ENCODE measurements around the gene TKTL1.

TKTL1 gene

DNA sequence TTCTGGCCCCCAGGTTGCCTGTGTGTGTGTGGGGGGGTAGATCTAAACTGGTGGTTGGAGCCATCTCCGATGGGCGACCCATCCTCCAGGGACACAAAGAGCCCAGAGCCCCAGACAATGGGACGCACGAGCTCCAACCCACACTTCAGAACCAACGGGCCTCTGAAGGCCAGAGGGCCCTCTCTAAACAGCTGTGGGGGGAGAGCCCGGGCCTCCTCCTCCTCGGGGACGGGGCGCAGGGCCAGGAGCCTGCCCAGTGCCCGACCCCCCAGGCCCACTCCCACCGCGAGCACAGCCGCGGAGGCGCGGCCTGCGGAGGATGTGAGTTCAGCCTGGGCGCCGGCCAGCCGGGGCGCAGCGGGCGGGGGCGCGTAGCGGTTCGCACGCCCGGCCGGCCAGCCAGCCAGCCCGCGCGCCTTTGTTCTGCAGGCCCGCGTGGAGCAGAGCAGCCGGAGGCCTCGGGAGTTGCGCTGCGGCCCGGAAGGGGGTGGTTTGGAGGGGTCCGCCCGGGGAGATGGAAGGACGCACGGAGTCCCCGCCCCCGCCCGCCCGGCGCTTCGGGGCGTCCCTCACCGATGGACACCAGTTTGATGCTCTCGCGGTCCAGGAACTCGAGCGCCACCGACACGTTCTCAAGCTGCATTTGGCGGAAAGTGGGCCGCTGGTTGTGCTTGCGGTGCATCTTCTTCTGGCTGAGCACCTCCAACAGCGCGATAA lies 74.9 kb downstream of the TKTL1 start:
- H3F3A ChIP-seq (ENCODE audit: low read depth), result no peaks in the 10 kb centered on the region
- H3K27me3 ChIP-seq (ENCODE audit: insufficient read depth, low read length, poor library complexity, severe bottlenecking), result no peaks in the 10 kb centered on the region
- peaks cover 24% of the 10 kb centered on the region; the same call in 1 of the 2 replicates for H3K36me3 ChIP-seq (ENCODE audit: insufficient read depth, low read length)
- H3K79me2 ChIP-seq (ENCODE audit: insufficient read depth, low read length), result peaks cover 56% of the 10 kb centered on the region
- H3K4me1 ChIP-seq (ENCODE audit: insufficient read depth, low read length, poor library complexity, severe bottlenecking), result peaks cover 23% of the 10 kb centered on the region
- no peak overlapping the region for H2AFZ ChIP-seq (ENCODE audit: low read length)
- H4K20me1 ChIP-seq (ENCODE audit: insufficient read depth, low read length, poor library complexity, severe bottlenecking), result peaks cover 37% of the 10 kb centered on the region
- H3K9me3 ChIP-seq (ENCODE audit: insufficient read depth, low read depth, low read length), result no peaks in the 10 kb centered on the region
- peak overlapping the region; percentile 99 for H3K9ac ChIP-seq (ENCODE audit: low read depth, low read length, poor library complexity, severe bottlenecking)
- H3K4me2 ChIP-seq (ENCODE audit: low read depth, low read length, poor library complexity, severe bottlenecking), result peak overlapping the region; percentile 84
- no peaks in the 10 kb centered on the region for H3K9me2 ChIP-seq (replicated peaks; ENCODE audit: low read depth, low read length)
- TF ChIP-seq EZH2phosphoT487 (IDR thresholded peaks at IDR 0.05; ENCODE audit: borderline replicate concordance), result no peak
- TF ChIP-seq, protein P1, sequence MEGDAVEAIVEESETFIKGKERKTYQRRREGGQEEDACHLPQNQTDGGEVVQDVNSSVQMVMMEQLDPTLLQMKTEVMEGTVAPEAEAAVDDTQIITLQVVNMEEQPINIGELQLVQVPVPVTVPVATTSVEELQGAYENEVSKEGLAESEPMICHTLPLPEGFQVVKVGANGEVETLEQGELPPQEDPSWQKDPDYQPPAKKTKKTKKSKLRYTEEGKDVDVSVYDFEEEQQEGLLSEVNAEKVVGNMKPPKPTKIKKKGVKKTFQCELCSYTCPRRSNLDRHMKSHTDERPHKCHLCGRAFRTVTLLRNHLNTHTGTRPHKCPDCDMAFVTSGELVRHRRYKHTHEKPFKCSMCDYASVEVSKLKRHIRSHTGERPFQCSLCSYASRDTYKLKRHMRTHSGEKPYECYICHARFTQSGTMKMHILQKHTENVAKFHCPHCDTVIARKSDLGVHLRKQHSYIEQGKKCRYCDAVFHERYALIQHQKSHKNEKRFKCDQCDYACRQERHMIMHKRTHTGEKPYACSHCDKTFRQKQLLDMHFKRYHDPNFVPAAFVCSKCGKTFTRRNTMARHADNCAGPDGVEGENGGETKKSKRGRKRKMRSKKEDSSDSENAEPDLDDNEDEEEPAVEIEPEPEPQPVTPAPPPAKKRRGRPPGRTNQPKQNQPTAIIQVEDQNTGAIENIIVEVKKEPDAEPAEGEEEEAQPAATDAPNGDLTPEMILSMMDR (conservative IDR thresholded peaks at IDR 0.05; ENCODE audit: low read length), result no peak
- H3K4me3 ChIP-seq (ENCODE audit: low read length, poor library complexity, severe bottlenecking), result peak overlapping the region; percentile 97

DNA sequence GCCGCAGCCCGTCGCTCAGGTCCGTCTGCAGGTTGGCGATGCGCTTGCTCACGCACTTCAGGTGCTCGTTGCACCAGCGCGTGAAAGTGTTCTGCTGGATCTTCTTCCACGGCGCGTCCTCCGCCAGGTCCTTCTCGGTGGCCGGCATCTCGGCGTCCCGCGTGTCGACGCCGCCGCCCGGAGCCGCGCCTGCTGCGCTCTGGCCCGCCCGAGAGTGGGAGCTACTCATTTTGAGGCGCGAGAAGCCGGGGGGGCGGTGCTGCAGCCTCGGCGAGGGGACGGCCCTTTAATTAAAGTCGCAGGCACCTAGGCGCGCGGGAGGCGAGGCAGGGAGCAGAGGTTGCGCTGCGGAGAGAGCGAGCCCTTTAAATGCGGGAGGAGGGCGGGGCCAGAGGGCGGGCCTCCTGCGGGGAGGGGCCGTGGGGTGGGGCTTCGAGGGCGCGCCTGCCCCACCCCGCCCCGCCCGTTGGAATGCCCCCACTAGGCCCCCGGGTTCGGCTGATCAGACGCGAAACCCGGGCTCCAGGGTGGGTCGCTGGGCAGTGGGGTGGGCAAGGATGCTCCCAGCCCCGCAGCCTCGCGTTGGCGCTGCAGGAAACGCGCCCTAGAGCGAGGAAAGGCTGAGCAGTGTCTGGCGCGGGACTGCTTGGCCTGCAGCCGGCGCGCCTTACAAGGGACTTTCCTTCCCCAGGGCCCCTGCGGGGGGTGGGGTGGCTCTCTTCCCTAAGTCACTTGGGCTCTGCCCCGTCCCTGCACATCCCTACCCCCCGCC lies 75.6 kb downstream of the TKTL1 start:
- H4K20me1 ChIP-seq (ENCODE audit: insufficient read depth, low read length, poor library complexity, severe bottlenecking), result peaks cover 31% of the 10 kb centered on the region
- no peaks in the 10 kb centered on the region for H3K27me3 ChIP-seq (ENCODE audit: insufficient read depth, low read length, poor library complexity, severe bottlenecking)
- peaks cover 48% of the 10 kb centered on the region for H3K79me2 ChIP-seq (ENCODE audit: insufficient read depth, low read length)
- no peaks in the 10 kb centered on the region for H3K9me2 ChIP-seq (replicated peaks; ENCODE audit: low read depth, low read length)
- peak overlapping the region; percentile 99 for H3K9ac ChIP-seq (ENCODE audit: low read depth, low read length, poor library complexity, severe bottlenecking)
- H3K36me3 ChIP-seq (ENCODE audit: insufficient read depth, low read length), result peaks cover 17% of the 10 kb centered on the region; the same call in 1 of the 2 replicates
- peak overlapping the region; percentile 97 for H3K4me3 ChIP-seq (ENCODE audit: low read length, poor library complexity, severe bottlenecking)
- no peaks in the 10 kb centered on the region for H3F3A ChIP-seq (ENCODE audit: low read depth)
- H3K9me3 ChIP-seq (ENCODE audit: insufficient read depth, low read depth, low read length), result no peaks in the 10 kb centered on the region
- H2AFZ ChIP-seq (ENCODE audit: low read length), result no peak overlapping the region
- peak overlapping the region; percentile 84 for H3K4me2 ChIP-seq (ENCODE audit: low read depth, low read length, poor library complexity, severe bottlenecking)
- TF ChIP-seq EZH2phosphoT487 (IDR thresholded peaks at IDR 0.05; ENCODE audit: borderline replicate concordance), result no peak
- TF ChIP-seq, protein P1 (conservative IDR thresholded peaks at IDR 0.05; ENCODE audit: low read length), result no peak
- H3K4me1 ChIP-seq (ENCODE audit: insufficient read depth, low read length, poor library complexity, severe bottlenecking), result peaks cover 23% of the 10 kb centered on the region

DNA sequence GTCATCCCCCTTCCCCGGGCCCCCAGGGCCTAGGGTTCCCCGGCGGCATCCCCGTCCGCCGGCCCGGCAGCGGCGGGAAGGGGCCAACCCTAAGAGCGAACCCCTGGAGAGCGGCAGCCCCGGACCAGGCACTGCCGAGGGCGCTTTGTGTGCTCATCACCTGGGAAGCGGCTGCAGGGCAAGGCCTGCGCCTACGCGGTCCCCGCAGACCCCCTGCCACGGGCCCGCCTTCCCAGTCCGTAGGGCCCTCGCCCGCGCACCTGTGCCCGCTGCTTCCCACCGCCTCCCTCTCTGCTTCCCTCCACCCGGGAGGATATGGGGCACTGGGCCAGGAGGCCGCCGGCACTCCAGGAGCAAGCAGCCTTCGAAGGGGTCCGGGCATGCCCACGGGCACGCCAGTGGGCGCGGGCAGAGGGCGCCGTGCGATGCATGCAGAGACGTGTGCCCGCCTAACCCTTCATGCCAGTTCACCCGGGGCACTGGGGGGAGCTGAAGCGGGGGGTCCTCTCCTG lies 76.2 kb downstream of the TKTL1 start:
- Histone ChIP-seq H2AFZ (ENCODE audit: low read length) (no peak overlapping the region; the same call in 1 of the 2 replicates), H3K9me3 (ENCODE audit: insufficient read depth, low read depth, low read length) (no peaks in the 10 kb centered on the region)

More for the DNA sequence above, 76.2 kb downstream of the TKTL1 start:
- Histone ChIP-seq H3K4me3 (ENCODE audit: low read length, poor library complexity, severe bottlenecking) (peak overlapping the region; percentile 97), H3K4me1 (ENCODE audit: insufficient read depth, low read length, poor library complexity, severe bottlenecking) (peaks cover 23% of the 10 kb centered on the region), H3K36me3 (ENCODE audit: insufficient read depth, low read length) (peaks cover 10% of the 10 kb centered on the region; the same call in 1 of the 2 replicates), H3K79me2 (ENCODE audit: insufficient read depth, low read length) (peaks cover 42% of the 10 kb centered on the region), H3K27me3 (ENCODE audit: insufficient read depth, low read length, poor library complexity, severe bottlenecking) (no peaks in the 10 kb centered on the region), H3K9me2 (replicated peaks; ENCODE audit: low read depth, low read length) (no peaks in the 10 kb centered on the region), H3K4me2 (ENCODE audit: low read depth, low read length, poor library complexity, severe bottlenecking) (peak overlapping the region; percentile 75), H4K20me1 (ENCODE audit: insufficient read depth, low read length, poor library complexity, severe bottlenecking) (peaks cover 25% of the 10 kb centered on the region), H3K9ac (ENCODE audit: low read depth, low read length, poor library complexity, severe bottlenecking) (peak overlapping the region; percentile 76), H3F3A (ENCODE audit: low read depth) (no peaks in the 10 kb centered on the region)
- no peak for TF ChIP-seq EZH2phosphoT487 (IDR thresholded peaks at IDR 0.05; ENCODE audit: borderline replicate concordance)
- TF ChIP-seq, protein P1 (conservative IDR thresholded peaks at IDR 0.05; ENCODE audit: low read length), result no peak
